ENCODE data around the gene PMEL.
"Not testable (repeated sequence)": the region's sequence is repeated elsewhere in the genome, so short reads cannot be mapped to it uniquely, and the experiment has no call there.

The PMEL gene

DNA sequence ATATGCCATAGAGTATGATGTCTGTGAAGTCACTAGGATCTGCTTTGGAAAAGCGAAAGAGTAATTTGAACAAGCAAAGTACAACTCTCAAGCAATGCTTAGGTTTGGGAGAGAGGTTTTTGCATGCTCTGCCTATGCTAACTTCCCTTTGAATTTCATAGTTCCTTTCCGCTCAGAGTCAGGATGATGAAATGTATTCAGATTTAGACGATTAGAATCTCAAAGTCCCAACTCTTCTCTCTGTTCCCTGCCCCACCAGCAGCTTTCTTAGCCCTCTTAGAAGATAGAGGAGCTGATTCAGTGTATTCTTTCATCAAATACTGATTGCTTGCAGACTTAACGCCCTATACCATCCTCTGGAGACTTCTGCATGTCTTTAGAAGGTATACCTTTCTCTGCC is 19.5 kb upstream of the PMEL start:
- TF ChIP-seq, protein P1, sequence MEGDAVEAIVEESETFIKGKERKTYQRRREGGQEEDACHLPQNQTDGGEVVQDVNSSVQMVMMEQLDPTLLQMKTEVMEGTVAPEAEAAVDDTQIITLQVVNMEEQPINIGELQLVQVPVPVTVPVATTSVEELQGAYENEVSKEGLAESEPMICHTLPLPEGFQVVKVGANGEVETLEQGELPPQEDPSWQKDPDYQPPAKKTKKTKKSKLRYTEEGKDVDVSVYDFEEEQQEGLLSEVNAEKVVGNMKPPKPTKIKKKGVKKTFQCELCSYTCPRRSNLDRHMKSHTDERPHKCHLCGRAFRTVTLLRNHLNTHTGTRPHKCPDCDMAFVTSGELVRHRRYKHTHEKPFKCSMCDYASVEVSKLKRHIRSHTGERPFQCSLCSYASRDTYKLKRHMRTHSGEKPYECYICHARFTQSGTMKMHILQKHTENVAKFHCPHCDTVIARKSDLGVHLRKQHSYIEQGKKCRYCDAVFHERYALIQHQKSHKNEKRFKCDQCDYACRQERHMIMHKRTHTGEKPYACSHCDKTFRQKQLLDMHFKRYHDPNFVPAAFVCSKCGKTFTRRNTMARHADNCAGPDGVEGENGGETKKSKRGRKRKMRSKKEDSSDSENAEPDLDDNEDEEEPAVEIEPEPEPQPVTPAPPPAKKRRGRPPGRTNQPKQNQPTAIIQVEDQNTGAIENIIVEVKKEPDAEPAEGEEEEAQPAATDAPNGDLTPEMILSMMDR (IDR thresholded peaks at IDR 0.05; ENCODE audit: unreplicated experiment in 3 of 3): no peak
- peak overlapping the region in 1 of 3 experiments; percentile 4 for H3K4me3 Mint-ChIP-seq
- peak overlapping the region; percentile 32 to 45 (median 43) for H3K27ac Mint-ChIP-seq
- H3K4me1 Mint-ChIP-seq: peaks cover 11% of the 10 kb centered on the region
- no peaks in the 10 kb centered on the region for H3K9me3 Mint-ChIP-seq
- H3K27me3 Mint-ChIP-seq (ENCODE audit: low read depth): peaks cover under 1% of the 10 kb centered on the region
- peaks cover 70% of the 10 kb centered on the region for H3K36me3 Mint-ChIP-seq (ENCODE audit: low read depth)

DNA sequence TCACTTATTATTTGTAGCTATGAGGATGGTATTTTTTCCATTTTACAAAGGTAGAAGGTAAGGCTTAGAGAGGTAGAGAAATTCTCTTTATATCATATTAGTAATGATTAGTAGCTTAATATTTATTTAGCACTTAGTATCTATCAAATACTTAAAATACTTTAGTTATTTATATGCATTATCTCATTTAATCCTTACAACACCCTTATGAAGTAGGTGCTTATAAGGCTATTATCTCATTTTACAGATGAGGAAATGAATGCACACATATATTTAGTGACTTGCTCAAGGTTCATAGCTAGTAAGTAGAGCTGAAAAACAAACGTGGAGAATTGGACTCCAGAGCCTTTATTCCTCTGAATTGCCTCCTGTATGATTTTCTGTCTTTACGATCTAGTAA is 19.0 kb upstream of the PMEL start:
- no peaks in the 10 kb centered on the region for H3K9me3 Mint-ChIP-seq
- H3K27ac Mint-ChIP-seq: peak overlapping the region in 1 of 3 experiments; percentile 43
- TF ChIP-seq, protein P1 (IDR thresholded peaks at IDR 0.05; ENCODE audit: unreplicated experiment in 3 of 3): no peak
- peaks cover 70% of the 10 kb centered on the region for H3K36me3 Mint-ChIP-seq (ENCODE audit: low read depth)
- no peak overlapping the region for H3K4me3 Mint-ChIP-seq
- peaks cover 3% of the 10 kb centered on the region for H3K27me3 Mint-ChIP-seq (ENCODE audit: low read depth)
- peaks cover 11% of the 10 kb centered on the region for H3K4me1 Mint-ChIP-seq

DNA sequence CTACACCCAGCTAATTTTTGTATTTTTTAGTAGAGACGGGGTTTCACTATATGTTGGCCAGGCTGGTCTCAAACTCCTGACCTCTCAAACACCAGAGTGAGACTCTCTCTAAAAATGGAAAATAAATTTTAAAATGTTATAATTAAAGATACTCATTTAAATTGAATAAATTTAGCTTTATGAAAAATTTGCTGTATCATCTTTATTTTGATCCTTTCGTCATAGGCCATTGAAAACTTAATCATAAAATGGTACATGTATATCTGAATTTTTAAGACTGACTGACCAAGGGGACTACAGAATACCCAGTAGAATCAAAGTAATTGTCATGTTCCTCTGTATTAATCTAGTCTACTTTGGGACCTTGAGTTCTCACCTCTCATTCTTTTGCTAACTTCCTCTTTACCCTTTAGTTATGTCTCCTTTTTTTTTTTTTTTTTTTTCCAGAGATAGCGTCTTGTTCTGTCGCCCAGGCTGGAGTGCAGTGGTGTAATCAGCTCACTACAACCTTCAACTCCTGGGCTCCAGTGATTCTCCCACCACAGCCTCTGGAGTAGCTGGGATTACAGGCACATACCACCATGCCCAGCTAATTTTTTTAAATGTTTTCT is 17.5 kb upstream of the PMEL start:
- Mint-ChIP-seq H3K4me1 (peaks cover 18% of the 10 kb centered on the region), H3K9me3 (no peaks in the 10 kb centered on the region), H3K27ac (no peak overlapping the region), H3K36me3 (ENCODE audit: low read depth) (peaks cover 68% of the 10 kb centered on the region), H3K4me3 (no peak overlapping the region), H3K27me3 (ENCODE audit: low read depth) (peaks cover 3% of the 10 kb centered on the region)
- TF ChIP-seq, protein P1 (IDR thresholded peaks at IDR 0.05; ENCODE audit: unreplicated experiment in 3 of 3): no peak

DNA sequence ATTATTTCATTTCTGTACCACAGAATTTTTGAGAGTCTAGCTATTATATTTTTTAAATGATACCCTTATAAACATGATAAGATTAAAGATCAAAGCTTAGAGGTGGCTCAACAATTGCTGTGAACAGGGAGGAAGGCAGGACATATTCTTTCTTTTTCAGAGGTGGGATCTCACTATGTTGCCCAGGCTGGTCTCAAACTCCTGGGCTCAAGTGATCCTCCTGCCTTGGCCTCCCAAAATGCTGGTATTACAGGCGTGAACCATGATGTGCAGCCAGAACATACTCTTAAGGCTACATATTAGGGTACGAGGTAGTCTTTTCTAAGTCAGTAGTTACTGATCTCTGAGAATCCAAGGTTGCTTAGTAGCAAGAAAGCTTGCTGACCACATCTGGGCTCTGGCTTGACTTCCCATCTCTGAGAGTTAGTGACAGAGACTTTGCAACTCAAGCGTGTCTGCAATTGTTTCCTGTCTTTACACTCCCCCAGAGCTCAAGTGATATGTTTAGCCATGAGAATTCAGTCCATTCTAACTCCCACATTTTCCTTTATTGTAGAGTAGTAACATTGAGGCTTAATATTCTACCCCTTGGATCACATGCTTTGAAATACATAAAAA is 16.6 kb upstream of the PMEL start:
- H3K9me3 Mint-ChIP-seq: no peaks in the 10 kb centered on the region
- H3K36me3 Mint-ChIP-seq (ENCODE audit: low read depth): peaks cover 68% of the 10 kb centered on the region
- TF ChIP-seq, protein P1 (IDR thresholded peaks at IDR 0.05; ENCODE audit: unreplicated experiment in 3 of 3): no peak
- no peak overlapping the region for H3K4me3 Mint-ChIP-seq
- H3K27me3 Mint-ChIP-seq (ENCODE audit: low read depth): peaks cover 3% of the 10 kb centered on the region
- peak overlapping the region in 1 of 3 experiments; percentile 56 for H3K27ac Mint-ChIP-seq
- peaks cover 18% of the 10 kb centered on the region for H3K4me1 Mint-ChIP-seq

DNA sequence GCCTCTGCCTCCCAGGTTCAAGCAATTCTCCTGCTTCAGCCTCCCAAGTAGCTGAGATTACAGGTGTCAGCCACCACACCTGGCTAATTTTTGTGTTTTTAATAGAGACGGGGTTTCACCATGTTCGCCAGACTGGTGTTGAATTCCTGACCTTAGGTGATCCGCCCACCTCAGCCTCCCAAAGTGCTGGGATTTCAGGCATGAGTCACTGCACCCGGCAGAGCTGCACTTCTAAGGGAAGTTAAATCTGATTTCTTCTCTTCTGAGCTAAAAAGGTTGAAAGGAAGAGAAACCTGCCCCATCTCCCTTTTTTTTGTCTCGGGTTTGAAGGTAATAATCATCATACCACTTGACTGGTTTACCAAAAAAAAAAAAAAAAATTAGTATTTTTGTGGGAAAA is 16.0 kb upstream of the PMEL start:
- not testable (repeated sequence) for H3K27me3 Mint-ChIP-seq (ENCODE audit: low read depth); H3K27ac Mint-ChIP-seq; H3K9me3 Mint-ChIP-seq; H3K4me3 Mint-ChIP-seq
- H3K36me3 Mint-ChIP-seq (ENCODE audit: low read depth): peaks cover 71% of the 10 kb centered on the region
- H3K4me1 Mint-ChIP-seq: peaks cover 18% of the 10 kb centered on the region

DNA sequence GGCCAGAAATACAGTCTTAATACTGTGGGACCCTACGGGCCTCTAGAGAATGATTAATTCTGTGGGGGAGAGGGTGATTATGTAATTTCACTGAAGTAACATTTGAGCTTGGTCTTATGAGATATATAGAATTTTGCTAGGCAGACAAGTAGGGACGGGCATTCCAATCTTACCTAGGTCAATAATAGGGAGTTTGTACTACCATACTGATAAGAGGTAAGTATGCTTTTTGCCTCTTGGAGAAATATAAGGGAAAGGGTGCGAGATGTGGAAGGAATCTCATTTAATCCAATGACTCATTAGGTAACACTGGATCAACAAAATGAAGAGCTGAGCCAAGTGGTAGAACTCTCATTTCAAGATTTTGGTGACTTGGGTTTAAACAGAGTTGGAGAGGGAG is 13.2 kb upstream of the PMEL start:
- H3K4me3 Mint-ChIP-seq: no peak overlapping the region
- no peak overlapping the region for H3K27ac Mint-ChIP-seq
- TF ChIP-seq, protein P1 (IDR thresholded peaks at IDR 0.05; ENCODE audit: unreplicated experiment in 3 of 3): no peak
- H3K9me3 Mint-ChIP-seq: no peaks in the 10 kb centered on the region
- peaks cover 65% of the 10 kb centered on the region for H3K36me3 Mint-ChIP-seq (ENCODE audit: low read depth)
- H3K4me1 Mint-ChIP-seq: peaks cover 14% of the 10 kb centered on the region
- peaks cover 3% of the 10 kb centered on the region for H3K27me3 Mint-ChIP-seq (ENCODE audit: low read depth)

Data from nephron (organoid).